HepG2 (cell line): ENCODE results near the gene PRKAB1. TPM values are rescaled to one million over a fixed set of nuclear protein-coding genes. Genes with fewer than 3 reads are reported as not detected.

ENCODE experiments used
- AFF4 ChIP-seq: sonication (generic); formaldehyde crosslinking; IDR thresholded peaks from 2 replicates; pipeline ENCODE4 v1.4.0; 2020; ENCODE audit warnings: missing genetic modification reagents
- ARID4A ChIP-seq: sonication (generic); formaldehyde crosslinking; IDR thresholded peaks from 2 replicates; pipeline ENCODE4 v1.5.0; 2020; ENCODE audit warnings: mild to moderate bottlenecking, missing genetic modification reagents, borderline replicate concordance
- CREBL2 ChIP-seq: sonication (generic); formaldehyde crosslinking; IDR thresholded peaks from 2 replicates; pipeline ENCODE4 v1.8.1; 2023; ENCODE audit warnings: missing genetic modification reagents, mild to moderate bottlenecking, borderline replicate concordance
- ETV6 ChIP-seq: sonication (generic); formaldehyde crosslinking; conservative IDR thresholded peaks from 2 replicates; pipeline ENCODE4 v1.4.0; 2020; ENCODE audit warnings: missing genetic modification reagents
- NRL ChIP-seq: sonication (generic); formaldehyde crosslinking; IDR thresholded peaks from 2 replicates; pipeline ENCODE4 v1.5.0; 2020; ENCODE audit warnings: missing genetic modification reagents, mild to moderate bottlenecking, moderate library complexity, borderline replicate concordance
- PHF8 ChIP-seq: sonication (generic); formaldehyde crosslinking; IDR thresholded peaks from 2 replicates; pipeline ENCODE4 v1.5.0; 2020; ENCODE audit warnings: missing genetic modification reagents
- SRSF1 ChIP-seq: fragments of 200-400 bp; formaldehyde crosslinking; optimal IDR thresholded peaks from 2 replicates; pipeline ENCODE3; 2017; ENCODE audit warnings: mild to moderate bottlenecking, low read depth, low read length, moderate library complexity
- U2AF2 ChIP-seq: fragments of 200-400 bp; formaldehyde crosslinking; IDR thresholded peaks from 2 replicates; pipeline ENCODE4 v1.6.1; 2017; ENCODE audit warnings: low read depth, mild to moderate bottlenecking, low read length
- ZFP36L2 ChIP-seq: sonication (generic); formaldehyde crosslinking; IDR thresholded peaks from 2 replicates; pipeline ENCODE4 v1.4.0; 2020; ENCODE audit warnings: missing genetic modification reagents
- ZNF260 ChIP-seq: sonication (generic); formaldehyde crosslinking; IDR thresholded peaks from 2 replicates; pipeline ENCODE4 v1.4.0; 2020; ENCODE audit warnings: missing genetic modification reagents, low read depth, mild to moderate bottlenecking, borderline replicate concordance
- ZNF275 ChIP-seq: sonication (generic); formaldehyde crosslinking; IDR thresholded peaks from 2 replicates; pipeline ENCODE4 v1.8.0; 2022; ENCODE audit warnings: missing genetic modification reagents, mild to moderate bottlenecking, inconsistent platforms, borderline replicate concordance
- ZNF30 ChIP-seq: sonication (generic); formaldehyde crosslinking; IDR thresholded peaks from 2 replicates; pipeline ENCODE4 v1.5.0; 2020; ENCODE audit warnings: mild to moderate bottlenecking, missing genetic modification reagents
- ZNF484 ChIP-seq: sonication (generic); formaldehyde crosslinking; IDR thresholded peaks from 2 replicates; pipeline ENCODE4 v1.5.1; 2020; ENCODE audit warnings: mild to moderate bottlenecking, low read depth, missing genetic modification reagents, borderline replicate concordance
- ZNF800 ChIP-seq: sonication (generic); formaldehyde crosslinking; IDR thresholded peaks from 2 replicates; pipeline ENCODE4 v1.4.0; 2020; ENCODE audit warnings: missing genetic modification reagents
- polyA plus RNA-seq, 8 experiments: library from polyadenylated mRNA; depleted of rRNA in 3 of 8; stranded (reverse) in 7 of 8; unstranded in 1 of 8; fragments of >200 nt; fragmentation: Illumina TruSeq in 4 of 8; extraction: Trizol in 4 of 8; gene quantifications; 2 replicates each; pipeline versions ENCODE4 v1.2.1 to v1.2.3, GENCODE V29; 2011 to 2016; ENCODE audit warnings: low read depth in 4 of 8, missing spikeins in 1 of 8, mixed read lengths in 1 of 8; ENCODE audit not compliant: insufficient read depth in 1 of 8
- total RNA-seq, 5 experiments: library from RNA; depleted of rRNA; stranded (reverse); fragments of >200 nt; fragmentation: Illumina TruSeq; extraction: Trizol; gene quantifications; 2 replicates each; pipeline ENCODE4 v1.2.3, GENCODE V29; 2016; ENCODE audit warnings: low read depth in 1 of 5

PRKAB1 gene
- total and polyA plus RNA-seq, 2 of the 13 experiments (the other 11 are each of a cell fraction or from before 2014, with no cell fraction given) = 28.4 to 35.5 TPM

- TF ChIP-seq ARID4A (peak; percentile 96), ETV6 (CRISPR knock-in tag) (no peak), PHF8 (CRISPR knock-in tag) (peak; percentile 79), AFF4 (0 out of 2 replicates have a peak, but pooled peaks have one; percentile 12), SRSF1 (peak; percentile 45), CREBL2 (CRISPR knock-in tag) (no peak), NRL (CRISPR knock-in tag) (peak; percentile 82), ZNF260 (CRISPR knock-in tag) (no peak), ZNF275 (no peak), U2AF2 (no peak), ZNF30 (CRISPR knock-in tag) (no peak), ZNF800 (CRISPR knock-in tag) (no peak), ZFP36L2 (no peak), ZNF484 (CRISPR knock-in tag) (no peak)
Measured at GRCh38 chr12:119667577-119668323, at the start of gene PRKAB1 (continued).
